Fibroblast of lung (primary cell): ENCODE data around the gene GLG1. TPM values are rescaled to one million over a fixed set of nuclear protein-coding genes. Genes with fewer than 3 reads are reported as not detected.

ENCODE experiments used
- DNase-seq, 2 donors: peaks; one replicate each; pipeline versions ENCODE4 v3.0.0 to v3.0.0-alpha.2; 2010; ENCODE audit warnings: low read depth in 2 of 2
- H2AFZ ChIP-seq: 2 replicates; pipeline ENCODE4 v1.5.1; 2012; ENCODE audit warnings: low read length, control low read depth, inconsistent platforms
- H3K27ac ChIP-seq: 2 replicates; pipeline ENCODE4 v1.5.1; 2011; ENCODE audit warnings: low read length, control low read depth; ENCODE audit not compliant: insufficient read depth
- H3K27me3 ChIP-seq: 2 replicates; pipeline ENCODE4 v1.5.1; 2011; ENCODE audit warnings: mild to moderate bottlenecking, low read length; ENCODE audit not compliant: control insufficient read depth, insufficient read depth
- H3K36me3 ChIP-seq: 2 replicates; pipeline ENCODE4 v1.5.1; 2011; ENCODE audit warnings: low read length; ENCODE audit not compliant: control insufficient read depth, insufficient read depth
- H3K4me1 ChIP-seq: 2 replicates; pipeline ENCODE4 v1.5.1; 2011; ENCODE audit warnings: low read length; ENCODE audit not compliant: control insufficient read depth, insufficient read depth; ENCODE audit errors: extremely low read depth
- H3K4me2 ChIP-seq: 2 replicates; pipeline ENCODE4 v1.5.1; 2011; ENCODE audit warnings: low read length, control low read depth; ENCODE audit not compliant: insufficient read depth; ENCODE audit errors: extremely low read depth
- H3K4me3 ChIP-seq, 4 experiments: fragments of 200-600 bp in 1 of 4; sonication (generic) in 1 of 4; replicated peaks in 1 of 4; 2 replicates each; pipeline ENCODE4 v1.5.1; 2011 to 2016; ENCODE audit warnings: low read length in 4 of 4, low read depth in 3 of 4, mild to moderate bottlenecking in 3 of 4, control low read depth in 2 of 4, inconsistent platforms in 1 of 4, mixed read lengths in 1 of 4; ENCODE audit not compliant: insufficient read depth in 1 of 4; ENCODE audit errors: control extremely low read depth in 1 of 4
- H3K79me2 ChIP-seq: 2 replicates; pipeline ENCODE4 v1.5.1; 2012; ENCODE audit warnings: mild to moderate bottlenecking, low read length, inconsistent platforms; ENCODE audit not compliant: control insufficient read depth, insufficient read depth
- H3K9ac ChIP-seq: 2 replicates; pipeline ENCODE4 v1.5.1; 2011; ENCODE audit warnings: mild to moderate bottlenecking, low read length, control low read depth; ENCODE audit not compliant: insufficient read depth
- H3K9me3 ChIP-seq: 2 replicates; pipeline ENCODE4 v1.5.1; 2012; ENCODE audit warnings: low read depth, low read length; ENCODE audit not compliant: control insufficient read depth, insufficient read depth
- H4K20me1 ChIP-seq: 2 replicates; pipeline ENCODE4 v1.5.1; 2011; ENCODE audit warnings: low read length; ENCODE audit not compliant: control insufficient read depth, insufficient read depth; ENCODE audit errors: extremely low read depth
- CTCF ChIP-seq, 2 donors: IDR thresholded peaks in 1 of 2; conservative IDR thresholded peaks in 1 of 2; 1 replicate in 1 of 2; 2 replicates in 1 of 2; pipeline ENCODE4 v1.5.1; 2011 to 2012; ENCODE audit warnings: low read length in 2 of 2, control low read depth in 1 of 2, inconsistent platforms in 1 of 2, low read depth in 1 of 2, mild to moderate bottlenecking in 1 of 2
- EZH2 ChIP-seq: IDR thresholded peaks from 2 replicates; pipeline ENCODE4 v1.5.1; 2012; ENCODE audit warnings: low read length, control low read depth, mild to moderate bottlenecking; ENCODE audit errors: missing control alignments
- polyA plus RNA-seq, 2 donors: library from polyadenylated mRNA; depleted of rRNA in 1 of 2; stranded (reverse) in 1 of 2; unstranded in 1 of 2; fragments of >200 nt; gene quantifications; 2 replicates each; pipeline ENCODE4 v1.2.1, GENCODE V29; 2011 to 2012; ENCODE audit warnings: missing spikeins in 1 of 2
- total RNA-seq: library from RNA; depleted of rRNA; stranded (reverse); fragments of >200 nt; gene quantifications from 2 replicates; pipeline ENCODE4 v1.2.1, GENCODE V29; 2014

GLG1 gene
- total and polyA plus RNA-seq, 2 donors (not counting 1 experiment from before 2014, with no cell fraction given), result 138 to 150 TPM

- no peaks in the 10 kb centered on the region for H4K20me1 ChIP-seq
- H2AFZ ChIP-seq, result no peak overlapping the region
- H3K79me2 ChIP-seq, result no peaks in the 10 kb centered on the region
- H3K27me3 ChIP-seq, result no peaks in the 10 kb centered on the region
- no peak overlapping the region for H3K9ac ChIP-seq
- no peaks in the 10 kb centered on the region for H3K4me1 ChIP-seq
- DNase-seq, result no peak
- H3K36me3 ChIP-seq, result peaks cover 19% of the 10 kb centered on the region
- H3K27ac ChIP-seq, result no peak overlapping the region
- no peaks in the 10 kb centered on the region for H3K9me3 ChIP-seq
- no peak overlapping the region for H3K4me3 ChIP-seq
- H3K4me2 ChIP-seq, result no peak overlapping the region
- no peak for TF ChIP-seq CTCF (conservative IDR thresholded peaks at IDR 0.05 in 1 of 2, IDR thresholded peaks at IDR 0.05 in 1 of 2; ENCODE audit: low read depth in 1 of 2, low read length in 2 of 2)
- no peak for TF ChIP-seq EZH2
Observed at GRCh38 chr16:74465851-74466685, 140.8 kb downstream of the GLG1 start.

- Histone ChIP-seq H3K27me3 (no peaks in the 10 kb centered on the region), H3K9ac (no peak overlapping the region), H3K27ac (no peak overlapping the region), H3K4me1 (no peaks in the 10 kb centered on the region), H3K9me3 (no peaks in the 10 kb centered on the region), H3K4me3 (no peak overlapping the region), H3K79me2 (no peaks in the 10 kb centered on the region), H4K20me1 (no peaks in the 10 kb centered on the region), H3K4me2 (no peak overlapping the region), H2AFZ (no peak overlapping the region), H3K36me3 (peaks cover 21% of the 10 kb centered on the region)
- no peak for DNase-seq
- TF ChIP-seq EZH2, result no peak
- TF ChIP-seq CTCF (conservative IDR thresholded peaks at IDR 0.05 in 1 of 2, IDR thresholded peaks at IDR 0.05 in 1 of 2; ENCODE audit: low read depth in 1 of 2, low read length in 2 of 2), result no peak
Observed at GRCh38 chr16:74465281-74465680, 141.6 kb downstream of the GLG1 start.

GRCh38 chr16:74463888-74464287 lies 143.0 kb downstream of the GLG1 start:
- Histone ChIP-seq H3K36me3 (peaks cover 16% of the 10 kb centered on the region), H3K9me3 (no peaks in the 10 kb centered on the region)
- DNase-seq, result no peak

More at GRCh38 chr16:74463888-74464287, 143.0 kb downstream of the GLG1 start:
- Histone ChIP-seq H3K27ac (no peak overlapping the region), H3K4me2 (no peak overlapping the region), H2AFZ (no peak overlapping the region), H4K20me1 (no peaks in the 10 kb centered on the region), H3K9ac (no peak overlapping the region), H3K79me2 (no peaks in the 10 kb centered on the region), H3K27me3 (no peaks in the 10 kb centered on the region), H3K4me1 (no peaks in the 10 kb centered on the region), H3K4me3 (no peak overlapping the region)
- TF ChIP-seq CTCF (conservative IDR thresholded peaks at IDR 0.05 in 1 of 2, IDR thresholded peaks at IDR 0.05 in 1 of 2; ENCODE audit: low read depth in 1 of 2, low read length in 2 of 2), result no peak
- TF ChIP-seq EZH2, result no peak
